GM13977 (cell line): Measurements from ENCODE around the gene SUMF2.
"Not testable (repeated sequence)": the region's sequence is repeated elsewhere in the genome, so short reads cannot be mapped to it uniquely, and the experiment has no call there.

ENCODE experiments used
- DNase-seq: peaks from one replicate; pipeline ENCODE4 v3.0.0; 2012; ENCODE audit warnings: low spot score
- in situ Hi-C: fragments of 300-500 bp; cut with MboI; formaldehyde crosslinking; loops from one replicate; pipeline ENCODE4 v1.12.0; 2022; ENCODE audit warnings: low sequenced_read_pairs, low pct_unique_long_range_greater_than_20kb, mixed read lengths, inconsistent platforms; ENCODE audit not compliant: unreplicated experiment
- TF ChIP-seq, protein P1 (sequence below): IDR thresholded peaks from 2 replicates; pipeline ENCODE4 v1.5.1; 2012; ENCODE audit warnings: mild to moderate bottlenecking, control low read depth; ENCODE audit not compliant: insufficient read depth; ENCODE audit errors: extremely low read depth, missing control alignments

SUMF2 gene

DNA sequence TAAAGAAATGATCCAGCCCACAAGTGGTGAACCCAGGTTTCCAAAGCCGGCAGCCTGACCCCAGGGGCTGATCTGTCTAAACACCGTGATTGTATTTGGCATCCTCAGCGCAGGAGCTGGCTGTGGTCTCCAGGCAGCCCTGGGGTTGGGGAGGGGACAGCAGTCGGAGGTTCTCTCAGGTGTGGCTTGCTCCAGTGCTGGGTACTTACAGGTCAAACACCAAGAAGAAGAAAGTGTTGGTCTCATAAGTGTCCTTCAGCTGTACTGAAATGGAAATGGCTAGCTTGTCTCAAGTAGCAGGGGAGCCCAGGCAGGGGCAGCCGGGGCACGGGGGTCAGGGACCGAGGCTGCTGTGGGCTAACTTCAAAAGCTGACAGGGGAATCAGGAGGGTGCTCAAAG, 22.7 kb downstream of the SUMF2 start:
- in situ Hi-C loops, result loop anchor here (25.0 kb wide), 1 partner anchor 449 kb away; no protein-coding TSS in a partner anchor
- DNase-seq, result no peak
- TF ChIP-seq, protein P1, sequence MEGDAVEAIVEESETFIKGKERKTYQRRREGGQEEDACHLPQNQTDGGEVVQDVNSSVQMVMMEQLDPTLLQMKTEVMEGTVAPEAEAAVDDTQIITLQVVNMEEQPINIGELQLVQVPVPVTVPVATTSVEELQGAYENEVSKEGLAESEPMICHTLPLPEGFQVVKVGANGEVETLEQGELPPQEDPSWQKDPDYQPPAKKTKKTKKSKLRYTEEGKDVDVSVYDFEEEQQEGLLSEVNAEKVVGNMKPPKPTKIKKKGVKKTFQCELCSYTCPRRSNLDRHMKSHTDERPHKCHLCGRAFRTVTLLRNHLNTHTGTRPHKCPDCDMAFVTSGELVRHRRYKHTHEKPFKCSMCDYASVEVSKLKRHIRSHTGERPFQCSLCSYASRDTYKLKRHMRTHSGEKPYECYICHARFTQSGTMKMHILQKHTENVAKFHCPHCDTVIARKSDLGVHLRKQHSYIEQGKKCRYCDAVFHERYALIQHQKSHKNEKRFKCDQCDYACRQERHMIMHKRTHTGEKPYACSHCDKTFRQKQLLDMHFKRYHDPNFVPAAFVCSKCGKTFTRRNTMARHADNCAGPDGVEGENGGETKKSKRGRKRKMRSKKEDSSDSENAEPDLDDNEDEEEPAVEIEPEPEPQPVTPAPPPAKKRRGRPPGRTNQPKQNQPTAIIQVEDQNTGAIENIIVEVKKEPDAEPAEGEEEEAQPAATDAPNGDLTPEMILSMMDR, result no peak

DNA sequence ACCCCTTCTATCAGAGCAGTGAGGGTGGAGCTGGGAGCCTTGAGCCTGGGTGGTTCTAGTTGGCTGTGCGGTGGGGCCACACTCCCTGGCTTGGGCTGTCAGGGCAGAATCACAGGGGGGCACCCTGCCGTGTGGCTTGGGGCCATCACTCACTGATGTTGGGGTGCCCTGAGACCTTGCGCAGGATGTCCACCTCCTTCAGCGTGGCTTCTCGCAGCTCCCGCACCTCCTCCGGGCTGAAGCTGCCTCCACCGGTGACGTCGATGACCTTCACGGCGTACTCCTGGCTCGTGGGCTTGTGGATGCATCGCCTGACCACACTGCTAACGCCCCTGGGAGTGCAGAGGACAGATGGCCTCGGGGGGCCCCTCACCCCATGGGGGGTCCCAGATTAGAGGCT, 23.4 kb downstream of the SUMF2 start:
- in situ Hi-C loops, result loop anchor here (25.0 kb wide), 1 partner anchor 450 kb away; no protein-coding TSS in a partner anchor
- TF ChIP-seq, protein P1, result no peak
- DNase-seq, result no peak

DNA sequence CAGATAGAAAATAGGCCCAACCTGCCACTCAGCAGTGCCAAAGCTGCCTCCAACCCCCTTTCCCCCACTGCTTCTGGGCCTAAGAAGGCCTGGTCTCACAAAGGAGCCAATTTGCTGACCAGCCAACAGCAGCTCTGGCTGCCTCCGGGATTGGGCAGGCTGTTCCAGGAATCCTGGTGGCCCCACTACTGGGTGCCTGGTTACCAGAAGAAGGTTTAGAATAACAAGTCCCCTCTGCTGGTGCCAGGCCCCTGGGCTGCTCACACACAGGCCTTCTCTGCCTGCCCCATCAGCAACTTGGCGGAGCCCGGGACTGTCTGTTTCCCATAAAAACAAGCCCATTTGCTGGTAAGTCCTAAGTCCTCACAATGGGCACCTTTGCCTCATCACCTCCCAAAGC, 27.5 kb downstream of the SUMF2 start:
- in situ Hi-C loops, result loop anchor here (25.0 kb wide), 1 partner anchor 454 kb away; no protein-coding TSS in a partner anchor
- TF ChIP-seq, protein P1, result no peak

DNA sequence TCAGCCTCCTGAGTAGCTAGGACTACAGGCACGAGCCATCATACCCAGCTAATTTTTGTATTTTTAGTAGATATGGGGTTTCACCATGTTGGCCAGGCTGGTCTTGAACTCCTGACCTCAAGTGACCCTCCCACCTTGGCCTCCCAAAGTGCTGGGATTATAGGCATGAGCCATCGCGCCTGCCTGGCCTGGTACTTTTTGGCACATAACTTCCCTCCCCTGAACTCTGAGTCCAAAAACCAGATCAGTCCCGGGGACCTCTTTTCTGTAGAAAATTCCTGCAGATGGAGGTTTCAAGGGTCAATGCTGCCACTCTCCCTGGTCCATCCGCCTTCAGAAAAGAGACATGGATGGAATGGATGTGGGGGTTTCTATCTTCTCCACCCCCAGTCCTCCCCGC, 28.3 kb downstream of the SUMF2 start:
- in situ Hi-C loops, result loop anchor here (25.0 kb wide), 1 partner anchor 455 kb away; no protein-coding TSS in a partner anchor
- DNase-seq, result not testable (repeated sequence)

More for the DNA sequence above, 27.5 kb downstream of the SUMF2 start:
- no peak for DNase-seq

DNA sequence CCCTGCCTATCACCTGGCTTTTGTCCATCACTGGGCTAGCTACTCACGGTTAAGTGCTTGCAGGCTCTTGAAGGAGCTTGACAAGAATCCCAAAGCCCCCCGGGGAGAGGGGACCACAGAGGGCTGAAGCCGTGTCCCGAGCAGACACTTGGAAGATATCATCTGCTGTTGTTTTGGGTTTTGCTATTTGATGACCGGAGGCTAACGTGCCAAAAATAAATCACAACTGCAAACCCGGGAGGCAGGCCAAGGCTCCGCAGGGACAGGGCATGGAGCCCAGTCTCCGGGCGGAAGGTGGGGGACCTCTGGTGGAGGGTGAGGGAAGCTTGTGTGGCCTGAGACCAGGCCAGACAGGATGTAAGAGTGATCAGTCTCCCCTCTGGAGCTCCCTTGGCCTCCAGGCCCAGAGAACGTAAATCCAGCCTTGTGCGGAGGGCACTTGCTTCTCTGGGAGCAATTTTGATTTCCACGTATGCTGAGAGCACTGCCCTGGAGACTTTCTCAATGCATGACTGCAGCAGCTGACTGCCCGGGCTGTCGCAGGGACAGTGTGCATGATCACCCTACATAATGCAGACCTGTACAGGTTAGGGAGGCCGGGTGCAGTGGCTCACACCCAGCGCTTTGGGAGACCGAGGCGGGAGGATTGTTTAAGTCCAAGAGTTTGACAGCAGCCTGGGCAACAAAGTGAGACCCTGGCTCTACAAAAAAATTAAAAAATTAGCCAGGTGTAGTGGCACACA, 28.9 kb downstream of the SUMF2 start, which contains the start of gene PHKG1:
TSS of gene PHKG1 (minus strand) at position 164 of the 743 bp plus-strand sequence. CDS start 4,011 bp downstream, outside the sequence.
- TF ChIP-seq, protein P1, result peak; percentile 24
- in situ Hi-C loops, result loop anchor here (25.0 kb wide), 1 partner anchor 456 kb away; no protein-coding TSS in a partner anchor
- no peak for DNase-seq

DNA sequence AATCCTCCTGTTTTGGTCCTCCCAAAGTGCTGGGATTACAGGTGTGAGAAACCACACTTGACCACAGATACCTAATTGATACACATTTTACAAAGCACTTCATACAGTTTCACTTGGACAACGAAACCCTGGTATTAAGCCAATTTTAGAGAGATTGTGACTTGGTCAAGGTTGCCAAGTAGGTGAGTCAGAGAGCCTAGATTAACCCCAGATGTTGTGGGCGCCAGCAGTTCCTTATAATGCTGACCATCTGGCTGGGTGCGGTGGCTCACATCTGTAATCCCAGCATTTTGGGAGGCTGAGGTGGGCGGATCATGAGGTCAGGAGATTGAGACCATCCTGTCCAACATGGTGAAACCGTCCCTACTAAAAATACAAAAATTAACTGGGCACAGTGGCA, 33.6 kb downstream of the SUMF2 start:
- in situ Hi-C loops, result loop anchor here (25.0 kb wide), 1 partner anchor 460 kb away; no protein-coding TSS in a partner anchor
- TF ChIP-seq, protein P1, result no peak
- no peak for DNase-seq

DNA sequence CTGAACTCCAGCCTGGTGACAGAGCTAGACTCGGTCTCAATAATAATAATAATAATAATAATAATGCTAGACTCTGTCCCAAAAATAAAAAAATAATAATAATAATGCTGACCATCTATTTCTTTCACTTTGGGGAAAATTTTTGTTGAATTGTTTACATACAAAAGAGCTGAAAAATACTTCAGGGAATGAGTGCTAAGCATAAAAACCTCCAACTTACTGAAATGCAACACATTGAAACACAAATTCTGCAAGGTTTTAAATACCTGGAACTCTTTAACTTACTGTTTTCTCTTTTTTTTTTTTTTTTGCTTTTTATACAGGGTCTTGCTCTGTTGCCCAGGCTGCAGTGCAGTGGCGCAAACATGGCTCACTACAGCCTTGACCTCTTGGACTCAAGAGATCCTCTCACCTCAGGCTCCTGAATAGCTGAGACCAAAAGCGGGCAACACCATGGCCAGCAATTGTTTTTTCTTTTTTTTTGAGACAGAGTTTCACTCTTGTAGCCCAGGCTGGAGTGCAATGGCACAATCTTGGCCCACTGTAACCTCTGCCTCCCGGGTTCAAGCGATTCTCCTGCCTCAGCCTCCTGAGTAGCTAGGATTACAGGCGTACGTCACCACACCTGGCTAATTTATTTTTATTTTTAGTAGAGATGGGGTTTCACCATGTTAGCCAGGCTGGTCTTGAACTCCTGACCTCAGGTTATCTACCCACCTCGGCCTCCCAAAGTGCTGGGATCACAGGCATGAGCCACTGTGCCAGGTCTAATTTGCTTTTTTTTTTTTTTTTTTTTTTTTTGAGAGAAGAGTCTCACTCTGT, 34.3 kb downstream of the SUMF2 start:
- in situ Hi-C loops, result loop anchor here (25.0 kb wide), 1 partner anchor 461 kb away; no protein-coding TSS in a partner anchor
- DNase-seq, result not testable (repeated sequence)
